OCI-LY3 (cell line): ENCODE results near the gene TFPI.

Experiments
- CTCF ChIP-seq: fragments of 200-600, 300-600 bp; sonication (generic); IDR thresholded peaks from 2 replicates; pipeline ENCODE4 v1.5.1; 2014; ENCODE audit warnings: antibody characterized with exemption, low read length, low read depth
- EZH2phosphoT487 ChIP-seq: fragments of 200-600 bp; shearing (Covaris generic); IDR thresholded peaks from 2 replicates; pipeline ENCODE4 v1.6.1; 2018; ENCODE audit warnings: antibody characterized with exemption, mixed run types, low read depth

GRCh38 chr2:187528042-187528441, 26.2 kb downstream of the TFPI start:
- TF ChIP-seq CTCF (no peak), EZH2phosphoT487 (no peak)
